Uterus (tissue), 4 donors: ENCODE data around the gene BCAN. TPM values are rescaled to one million over a fixed set of nuclear protein-coding genes. Genes with fewer than 3 reads are reported as not detected.

Experiments
- DNase-seq, 2 donors: peaks; one replicate each; pipeline ENCODE4 v3.0.0-alpha.2; 2019 to 2020
- H3K27ac ChIP-seq, 2 donors: fragments of 200-600 bp; sonication (generic); 1 replicate in 1 of 2; 2 replicates in 1 of 2; pipeline ENCODE4 v1.5.1; 2016 to 2018
- H3K27me3 ChIP-seq, 2 donors: fragments of 200-600 bp; sonication (generic); one replicate each; pipeline ENCODE4 v1.5.1; 2018 to 2019; ENCODE audit warnings: control low read depth in 1 of 2
- H3K36me3 ChIP-seq, 2 donors: fragments of 200-600 bp; sonication (generic); one replicate each; pipeline ENCODE4 v1.5.1; 2019; ENCODE audit warnings: control low read depth in 1 of 2
- H3K4me1 ChIP-seq, 2 donors: fragments of 200-600 bp; sonication (generic); one replicate each; pipeline ENCODE4 v1.5.1; 2018 to 2019; ENCODE audit warnings: control low read depth in 1 of 2
- H3K4me3 ChIP-seq, 2 donors: fragments of 200-600 bp; sonication (generic); 1 replicate in 1 of 2; 2 replicates in 1 of 2; pipeline ENCODE4 v1.5.1; 2018 to 2019; ENCODE audit warnings: mild to moderate bottlenecking in 1 of 2
- H3K9me3 ChIP-seq, 2 donors: fragments of 200-600 bp; sonication (generic); one replicate each; pipeline ENCODE4 v1.5.1; 2019; ENCODE audit warnings: control low read depth in 1 of 2
- CTCF ChIP-seq, 4 experiments: fragments of 200-600 bp in 2 of 4; fragments of 450-650 bp in 2 of 4; sonication (generic) in 2 of 4; IDR thresholded peaks; one replicate each; pipeline ENCODE4 v1.5.1; 2016 to 2019; ENCODE audit warnings: antibody characterized with exemption in 4 of 4, mild to moderate bottlenecking in 2 of 4, moderate library complexity in 1 of 4
- POLR2A ChIP-seq, 2 donors: fragments of 450-650 bp; IDR thresholded peaks; one replicate each; pipeline ENCODE4 v1.6.1; 2016; ENCODE audit warnings: antibody characterized with exemption in 2 of 2, mild to moderate bottlenecking in 1 of 2, moderate library complexity in 1 of 2
- intact Hi-C: fragments of 100-400 bp; cut with DNase I; formaldehyde crosslinking; loops from one replicate; pipeline ENCODE4 v1.15.1; 2023; ENCODE audit warnings: low total_unique reads
- total RNA-seq, 4 donors: library from RNA; depleted of rRNA in 3 of 4; stranded (reverse); fragments of >200 nt in 3 of 4; gene quantifications; one replicate each; pipeline versions ENCODE4 v1.1.0 to v1.2.4, GENCODE V29; 2014 to 2023
- donor health status: DM: yes; HTN: yes; CAD: no.

BCAN gene
- total RNA-seq, 4 donors from 2014 or later: 2.3 to 3.0 (median 2.8) TPM; not detected in 1

GRCh38 chr1:156662005-156662799, 20.3 kb downstream of the BCAN start:
- TF ChIP-seq CTCF (IDR thresholded peaks at IDR 0.05) (no peak), POLR2A (IDR thresholded peaks at IDR 0.05) (no peak)
- no peaks in the 10 kb centered on the region for H3K9me3 ChIP-seq
- no peak overlapping the region for H3K4me3 ChIP-seq
- H3K36me3 ChIP-seq: no peaks in the 10 kb centered on the region
- no peaks in the 10 kb centered on the region for H3K27me3 ChIP-seq
- intact Hi-C loops: no loop called here
- no peak for DNase-seq
- peaks cover 13 to 34% of the 10 kb centered on the region in 2 donors for H3K4me1 ChIP-seq
- H3K27ac ChIP-seq: peak overlapping the region; percentile 87 to 89

- H3K4me1 ChIP-seq: peaks cover 13 to 37% of the 10 kb centered on the region in 2 donors
- H3K27ac ChIP-seq: peak overlapping the region; percentile 87 to 89
- H3K36me3 ChIP-seq: no peaks in the 10 kb centered on the region
- intact Hi-C loops: no loop called here
- H3K27me3 ChIP-seq: no peaks in the 10 kb centered on the region
- DNase-seq: no peak
- TF ChIP-seq POLR2A (IDR thresholded peaks at IDR 0.05) (no peak), CTCF (IDR thresholded peaks at IDR 0.05) (no peak)
- no peaks in the 10 kb centered on the region for H3K9me3 ChIP-seq
- H3K4me3 ChIP-seq: no peak overlapping the region
These were observed 20.8 kb downstream of the BCAN start for GRCh38 chr1:156662800-156663055.

- H3K36me3 ChIP-seq: no peaks in the 10 kb centered on the region
- H3K27ac ChIP-seq: peak overlapping the region; percentile 87 to 89
- DNase-seq: peak; percentile 58 to 70
- no peaks in the 10 kb centered on the region for H3K9me3 ChIP-seq
- peaks cover 18 to 42% of the 10 kb centered on the region in 2 donors for H3K4me1 ChIP-seq
- H3K27me3 ChIP-seq: no peaks in the 10 kb centered on the region
- TF ChIP-seq CTCF (IDR thresholded peaks at IDR 0.05): no peak
- no peak for TF ChIP-seq POLR2A (IDR thresholded peaks at IDR 0.05)
- intact Hi-C loops: no loop called here
- no peak overlapping the region for H3K4me3 ChIP-seq
These were observed 21.3 kb downstream of the BCAN start for GRCh38 chr1:156663178-156663577.

GRCh38 chr1:156664046-156664766, 22.3 kb downstream of the BCAN start:
- peak in 1 of 2 donors; percentile 31 for DNase-seq
- Histone ChIP-seq H3K4me1 (peaks cover 20 to 44% of the 10 kb centered on the region in 2 donors), H3K9me3 (no peaks in the 10 kb centered on the region), H3K36me3 (no peaks in the 10 kb centered on the region), H3K4me3 (no peak overlapping the region), H3K27ac (peak overlapping the region; percentile 87 to 89), H3K27me3 (no peaks in the 10 kb centered on the region)
- TF ChIP-seq POLR2A (IDR thresholded peaks at IDR 0.05): no peak
- no peak for TF ChIP-seq CTCF (IDR thresholded peaks at IDR 0.05)
- intact Hi-C loops: no loop called here

GRCh38 chr1:156664767-156665411, 23.0 kb downstream of the BCAN start:
- H3K27me3 ChIP-seq: no peaks in the 10 kb centered on the region
- peaks cover 13 to 44% of the 10 kb centered on the region in 2 donors for H3K4me1 ChIP-seq
- peak overlapping the region; percentile 87 to 89 for H3K27ac ChIP-seq
- no peaks in the 10 kb centered on the region for H3K36me3 ChIP-seq
- H3K4me3 ChIP-seq: no peak overlapping the region
- H3K9me3 ChIP-seq: no peaks in the 10 kb centered on the region
- TF ChIP-seq POLR2A (IDR thresholded peaks at IDR 0.05) (peak in 1 of 2 donors; percentile 23), CTCF (IDR thresholded peaks at IDR 0.05) (no peak)
- intact Hi-C loops: no loop called here
- peak; percentile 42 to 63 for DNase-seq
